GM12878 (cell line): ENCODE results near the gene H2AZ2. TPM values are rescaled to one million over a fixed set of nuclear protein-coding genes. Genes with fewer than 3 reads are reported as not detected.

Source experiments
- BACH1 ChIP-seq: fragments of 450-650 bp; IDR thresholded peaks from 2 replicates; pipeline ENCODE4 v1.6.1; 2017; ENCODE audit warnings: mild to moderate bottlenecking, borderline replicate concordance
- CBX5 ChIP-seq: sonication (generic); IDR thresholded peaks from 2 replicates; pipeline ENCODE4 v1.6.1; 2016; ENCODE audit warnings: low read depth, moderate library complexity, mild to moderate bottlenecking, inconsistent platforms
- CHD4 ChIP-seq: fragments of 200-600 bp; sonication (generic); IDR thresholded peaks from 2 replicates; pipeline ENCODE4 v1.6.1; 2016; ENCODE audit warnings: mild to moderate bottlenecking
- CREB1 ChIP-seq: IDR thresholded peaks from 2 replicates; pipeline ENCODE4 v1.6.1; 2012; ENCODE audit warnings: low read depth, mild to moderate bottlenecking, inconsistent platforms
- CREM ChIP-seq: IDR thresholded peaks from 2 replicates; pipeline ENCODE4 v1.6.1; 2014; ENCODE audit warnings: antibody characterized with exemption, low read depth
- FOS ChIP-seq: IDR thresholded peaks from 3 replicates; pipeline ENCODE4 v1.6.1; 2011; ENCODE audit warnings: borderline replicate concordance; ENCODE audit not compliant: insufficient read length; ENCODE audit errors: extremely low read depth
- GABPA ChIP-seq: IDR thresholded peaks from 2 replicates; pipeline ENCODE4 v1.6.1; 2014; ENCODE audit warnings: antibody characterized with exemption, low read depth, mild to moderate bottlenecking, inconsistent platforms
- KDM1A ChIP-seq: fragments of 200-600 bp; sonication (generic); IDR thresholded peaks from 2 replicates; pipeline ENCODE4 v1.6.1; 2016; ENCODE audit warnings: borderline replicate concordance
- MAX ChIP-seq: IDR thresholded peaks from 2 replicates; pipeline ENCODE4 v1.6.1; 2012; ENCODE audit warnings: low read depth, low read length, improper control_type of control experiment
- MEF2B ChIP-seq: fragments of 450-650 bp; IDR thresholded peaks from 2 replicates; pipeline ENCODE4 v1.6.1; 2018; ENCODE audit warnings: mild to moderate bottlenecking, moderate library complexity; ENCODE audit not compliant: partially characterized antibody, poor library complexity, severe bottlenecking
- MLLT1 ChIP-seq: fragments of 450-650 bp; IDR thresholded peaks from 2 replicates; pipeline ENCODE4 v1.6.1; 2016; ENCODE audit warnings: mild to moderate bottlenecking
- NRF1 ChIP-seq: conservative IDR thresholded peaks from 2 replicates; pipeline ENCODE4 v1.6.1; 2011; ENCODE audit warnings: mild to moderate bottlenecking, low read depth, low read length, improper control_type of control experiment
- POLR2AphosphoS2 ChIP-seq: IDR thresholded peaks from 2 replicates; pipeline ENCODE4 v1.6.1; 2011; ENCODE audit warnings: low read depth, mild to moderate bottlenecking, low read length, improper control_type of control experiment, moderate library complexity
- RAD51 ChIP-seq: fragments of 450-650 bp; IDR thresholded peaks from 2 replicates; pipeline ENCODE4 v1.6.1; 2016; ENCODE audit warnings: moderate library complexity, mild to moderate bottlenecking, inconsistent platforms
- SIN3A ChIP-seq: IDR thresholded peaks from 2 replicates; pipeline ENCODE4 v1.6.1; 2012; ENCODE audit warnings: low read depth, low read length, improper control_type of control experiment
- SMAD1 ChIP-seq: fragments of 450-650 bp; IDR thresholded peaks from 2 replicates; pipeline ENCODE4 v1.6.1; 2018; ENCODE audit warnings: mild to moderate bottlenecking, low read depth; ENCODE audit not compliant: partially characterized antibody
- SMC3 ChIP-seq: IDR thresholded peaks from 2 replicates; pipeline ENCODE4 v1.6.1; 2011; ENCODE audit warnings: low read length, improper control_type of control experiment, borderline replicate concordance
- SREBF1 ChIP-seq: IDR thresholded peaks from 2 replicates; pipeline ENCODE4 v1.6.1; 2012; ENCODE audit warnings: mild to moderate bottlenecking, low read length
- SUZ12 ChIP-seq: fragments of 200-600 bp; sonication (generic); IDR thresholded peaks from one replicate; pipeline ENCODE4 v1.6.1; 2018; ENCODE audit warnings: antibody characterized with exemption, mild to moderate bottlenecking; ENCODE audit not compliant: unreplicated experiment
- ZNF217 ChIP-seq: fragments of 450-650 bp; IDR thresholded peaks from 2 replicates; pipeline ENCODE4 v1.6.1; 2017; ENCODE audit warnings: antibody characterized with exemption, mild to moderate bottlenecking
- ZNF384 ChIP-seq: IDR thresholded peaks from 2 replicates; pipeline ENCODE4 v1.6.1; 2012; ENCODE audit warnings: low read depth, mild to moderate bottlenecking, low read length, improper control_type of control experiment, borderline replicate concordance
- polyA plus RNA-seq, 11 experiments: library from polyadenylated mRNA; depleted of rRNA in 4 of 11; unstranded in 6 of 11; stranded (reverse) in 5 of 11; fragments of >200 nt; fragmentation: Nextera tagmentation in 4 of 11; fragmentation: Illumina TruSeq in 1 of 11; extraction: Ambion mirVana in 4 of 11; extraction: Trizol in 1 of 11; gene quantifications; 1 replicate in 1 of 11; 2 replicates in 10 of 11; pipeline versions ENCODE4 v1.2.1 to v1.2.3, GENCODE V29; 2011 to 2016; ENCODE audit warnings: inconsistent platforms in 2 of 11, missing spikeins in 2 of 11, low read depth in 1 of 11
- total RNA-seq, 4 experiments: library from RNA; depleted of rRNA in 3 of 4; stranded (reverse); fragments of >200 nt in 3 of 4; fragmentation: Illumina TruSeq in 1 of 4; extraction: Trizol in 1 of 4; gene quantifications; 2 replicates each; pipeline versions ENCODE4 v1.2.1 to v1.2.3, GENCODE V29; 2013 to 2021
- TF ChIP-seq, protein P1 (sequence below): IDR thresholded peaks from 2 replicates; pipeline ENCODE4 v1.6.1; 2011; ENCODE audit warnings: borderline replicate concordance, low read depth, mild to moderate bottlenecking, moderate library complexity, low read length; ENCODE audit not compliant: insufficient read depth, poor library complexity, severe bottlenecking
- TF ChIP-seq, protein P2 (sequence below): fragments of 150-350 bp; IDR thresholded peaks from 2 replicates; pipeline ENCODE4 v1.6.1; 2016; ENCODE audit warnings: low read depth, low read length

The H2AZ2 gene
- total and polyA plus RNA-seq, 10 of the 15 experiments (the other 5 are each of a cell fraction or from before 2014, with no cell fraction given): 118 to 366 (median 223) TPM

GRCh38 chr7:44796504-44797328 lies 51.2 kb downstream of the H2AZ2 start, which contains the start of gene PPIA (continued):
- peak; percentile 63 for TF ChIP-seq NRF1
- peak; percentile 55; the same call in 1 of the 2 replicates for TF ChIP-seq MAX
- TF ChIP-seq CREM: peak; percentile 63
- TF ChIP-seq, protein P1, sequence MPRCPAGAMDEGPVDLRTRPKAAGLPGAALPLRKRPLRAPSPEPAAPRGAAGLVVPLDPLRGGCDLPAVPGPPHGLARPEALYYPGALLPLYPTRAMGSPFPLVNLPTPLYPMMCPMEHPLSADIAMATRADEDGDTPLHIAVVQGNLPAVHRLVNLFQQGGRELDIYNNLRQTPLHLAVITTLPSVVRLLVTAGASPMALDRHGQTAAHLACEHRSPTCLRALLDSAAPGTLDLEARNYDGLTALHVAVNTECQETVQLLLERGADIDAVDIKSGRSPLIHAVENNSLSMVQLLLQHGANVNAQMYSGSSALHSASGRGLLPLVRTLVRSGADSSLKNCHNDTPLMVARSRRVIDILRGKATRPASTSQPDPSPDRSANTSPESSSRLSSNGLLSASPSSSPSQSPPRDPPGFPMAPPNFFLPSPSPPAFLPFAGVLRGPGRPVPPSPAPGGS: no peak
- no peak for TF ChIP-seq GABPA
- TF ChIP-seq CREB1: peak; percentile 81; the same call in 1 of the 2 replicates
- TF ChIP-seq, protein P2, sequence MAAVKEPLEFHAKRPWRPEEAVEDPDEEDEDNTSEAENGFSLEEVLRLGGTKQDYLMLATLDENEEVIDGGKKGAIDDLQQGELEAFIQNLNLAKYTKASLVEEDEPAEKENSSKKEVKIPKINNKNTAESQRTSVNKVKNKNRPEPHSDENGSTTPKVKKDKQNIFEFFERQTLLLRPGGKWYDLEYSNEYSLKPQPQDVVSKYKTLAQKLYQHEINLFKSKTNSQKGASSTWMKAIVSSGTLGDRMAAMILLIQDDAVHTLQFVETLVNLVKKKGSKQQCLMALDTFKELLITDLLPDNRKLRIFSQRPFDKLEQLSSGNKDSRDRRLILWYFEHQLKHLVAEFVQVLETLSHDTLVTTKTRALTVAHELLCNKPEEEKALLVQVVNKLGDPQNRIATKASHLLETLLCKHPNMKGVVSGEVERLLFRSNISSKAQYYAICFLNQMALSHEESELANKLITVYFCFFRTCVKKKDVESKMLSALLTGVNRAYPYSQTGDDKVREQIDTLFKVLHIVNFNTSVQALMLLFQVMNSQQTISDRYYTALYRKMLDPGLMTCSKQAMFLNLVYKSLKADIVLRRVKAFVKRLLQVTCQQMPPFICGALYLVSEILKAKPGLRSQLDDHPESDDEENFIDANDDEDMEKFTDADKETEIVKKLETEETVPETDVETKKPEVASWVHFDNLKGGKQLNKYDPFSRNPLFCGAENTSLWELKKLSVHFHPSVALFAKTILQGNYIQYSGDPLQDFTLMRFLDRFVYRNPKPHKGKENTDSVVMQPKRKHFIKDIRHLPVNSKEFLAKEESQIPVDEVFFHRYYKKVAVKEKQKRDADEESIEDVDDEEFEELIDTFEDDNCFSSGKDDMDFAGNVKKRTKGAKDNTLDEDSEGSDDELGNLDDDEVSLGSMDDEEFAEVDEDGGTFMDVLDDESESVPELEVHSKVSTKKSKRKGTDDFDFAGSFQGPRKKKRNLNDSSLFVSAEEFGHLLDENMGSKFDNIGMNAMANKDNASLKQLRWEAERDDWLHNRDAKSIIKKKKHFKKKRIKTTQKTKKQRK: no peak
- no peak for TF ChIP-seq ZNF384
- TF ChIP-seq CBX5: no peak
- no peak for TF ChIP-seq SMC3
- no peak for TF ChIP-seq KDM1A
- TF ChIP-seq MLLT1: no peak
- TF ChIP-seq CHD4: no peak
- TF ChIP-seq SMAD1: peak; percentile 89
- peak; percentile 96 for TF ChIP-seq POLR2AphosphoS2
- peak; percentile 80 for TF ChIP-seq FOS
- TF ChIP-seq SREBF1: no peak
- no peak for TF ChIP-seq SUZ12
- TF ChIP-seq BACH1: peak; percentile 96
- TF ChIP-seq ZNF217: peak; percentile 72; the same call in 1 of the 2 replicates
- TF ChIP-seq RAD51: no peak
- TF ChIP-seq SIN3A: no peak; the same call in 1 of the 2 replicates
- TF ChIP-seq MEF2B: peak; percentile 53
